NCI-H82 treated with DMSO at 0.1 percent for 48 hours (cell line): ENCODE data around the gene GPR63.

ENCODE experiments used
- DNase-seq: peaks from one replicate; lab custom pipeline; 2025; ENCODE audit not compliant: unreplicated experiment; lab: John Stamatoyannopoulos, UW

The GPR63 gene

DNA sequence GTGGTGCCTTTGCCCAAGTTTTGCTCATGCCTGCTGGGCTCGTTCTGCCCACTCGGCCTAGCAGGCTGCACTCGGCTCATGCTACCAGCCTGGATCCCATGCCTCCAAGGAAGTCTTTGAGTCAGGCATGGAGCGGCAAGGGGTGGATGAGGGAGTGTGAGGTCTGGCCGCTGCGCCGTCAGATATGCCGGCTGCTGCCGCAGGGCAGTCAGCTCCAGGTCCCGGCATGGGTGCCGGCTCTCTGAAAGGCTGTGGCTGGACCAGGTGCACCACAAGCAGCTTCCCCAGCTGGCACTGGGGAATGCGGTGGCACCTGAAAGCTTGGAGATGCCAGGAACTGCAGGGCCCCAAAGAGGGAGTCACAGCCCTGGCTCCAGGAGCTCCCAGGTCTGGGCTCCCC is 75.5 kb downstream of the GPR63 start:
- DNase-seq: no peak

DNA sequence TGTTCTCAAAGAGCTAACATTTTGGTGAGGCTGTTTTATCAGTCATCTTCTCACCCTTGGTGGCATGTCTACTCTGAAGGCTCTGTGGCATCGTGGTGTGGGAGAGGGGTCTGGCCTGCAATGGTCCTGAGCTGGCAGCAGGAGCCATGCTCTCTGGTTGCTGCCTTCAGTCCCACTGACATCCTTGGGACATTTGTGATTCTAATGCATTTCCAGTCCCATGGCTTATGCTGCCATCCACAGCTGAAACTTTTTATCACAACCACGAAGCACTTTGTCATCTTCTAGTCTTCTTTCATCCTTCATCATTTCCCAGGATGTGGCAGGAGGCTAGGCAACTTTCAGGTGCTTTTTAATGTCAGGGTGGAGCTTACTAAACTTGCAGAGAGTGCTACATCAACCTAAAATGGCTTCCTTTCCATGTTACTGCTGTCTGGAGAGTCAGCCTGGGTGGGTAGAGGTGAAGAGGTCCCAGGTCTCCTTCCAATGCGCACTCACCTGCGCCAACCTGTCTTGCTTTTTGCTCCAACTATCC is 77.1 kb downstream of the GPR63 start:
- no peak for DNase-seq

DNA sequence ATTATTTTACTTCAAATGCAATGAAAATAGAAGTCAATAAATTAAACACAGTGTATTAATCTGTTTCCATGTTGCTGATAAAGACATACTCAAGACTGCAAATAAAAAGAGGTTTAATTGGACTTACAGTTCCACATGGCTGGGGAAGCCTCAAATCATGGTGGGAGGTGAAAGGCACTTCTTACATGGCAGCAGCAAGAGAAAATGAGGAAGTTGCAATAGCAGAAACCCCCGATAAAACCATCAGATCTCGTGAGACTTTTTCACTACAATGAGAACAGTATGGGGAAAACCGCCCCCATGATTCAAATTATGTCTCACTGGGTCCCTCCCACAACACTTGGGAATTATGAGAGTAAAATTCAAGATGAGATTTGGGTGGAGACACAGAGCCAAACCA is 82.2 kb downstream of the GPR63 start:
- no peak for DNase-seq

DNA sequence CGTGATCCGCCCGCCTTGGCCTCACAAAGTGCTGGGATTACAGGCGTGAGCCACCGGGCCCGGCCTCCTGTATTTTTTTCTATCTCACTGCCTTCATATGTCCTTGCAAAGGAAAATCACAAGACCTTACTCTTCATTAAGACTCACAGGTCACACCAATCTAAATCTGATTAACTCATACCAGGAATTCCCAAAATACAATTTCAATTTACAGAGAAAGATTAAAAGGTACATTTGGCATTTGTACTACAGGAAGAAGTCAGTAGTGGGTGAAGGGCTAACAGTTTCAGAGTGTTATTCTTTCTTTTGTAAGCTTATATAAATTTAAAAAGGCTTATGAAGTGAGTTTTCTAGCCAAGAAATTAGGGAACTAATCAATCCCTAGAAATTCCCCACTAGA is 87.4 kb downstream of the GPR63 start:
- no peak for DNase-seq
